Urinary bladder (tissue), 4 donors: ENCODE measurements around the gene SLC25A21. TPM values are rescaled to one million over a fixed set of nuclear protein-coding genes. Genes with fewer than 3 reads are reported as not detected.
"Not testable (repeated sequence)": the region's sequence is repeated elsewhere in the genome, so short reads cannot be mapped to it uniquely, and the experiment has no call there.

Experiments used
- DNase-seq: peaks from one replicate; pipeline ENCODE4 v3.0.0-alpha.2; 2015; ENCODE audit errors: extremely low spot score
- H3K27ac ChIP-seq: one replicate; pipeline ENCODE4 v1.5.1; 2013; ENCODE audit warnings: low read depth, mild to moderate bottlenecking, moderate library complexity
- H3K36me3 ChIP-seq: one replicate; pipeline ENCODE4 v1.6.1; 2013; ENCODE audit warnings: mild to moderate bottlenecking, moderate library complexity; ENCODE audit not compliant: insufficient read depth
- H3K4me1 ChIP-seq: one replicate; pipeline ENCODE4 v1.6.1; 2013; ENCODE audit warnings: mild to moderate bottlenecking, moderate library complexity; ENCODE audit not compliant: insufficient read depth
- H3K4me3 ChIP-seq: one replicate; pipeline ENCODE4 v1.5.1; 2013; ENCODE audit warnings: low read depth, low read length
- WGBS: extraction: QIAGEN DNeasy Blood & Tissue Kit; methylation state at CpG from one replicate; pipeline ENCODE4 v1.1.7; 2013; 5-methylcytosine and 5-hydroxymethylcytosine counted together
- polyA plus RNA-seq: library from polyadenylated mRNA; stranded (reverse); fragments of 200-250 nt; gene quantifications from one replicate; pipeline ENCODE4 v1.2.3, GENCODE V29; 2013
- total RNA-seq: library from RNA; depleted of rRNA; stranded (reverse); fragments of >200 nt; gene quantifications from one replicate; pipeline ENCODE4 v1.2.3, GENCODE V29; 2014
- donor health status: healthy with polysubstance abuse.
- donor health status: healthy.

The SLC25A21 gene
- total and polyA plus RNA-seq, 2 donors, result 0.72 to 1.8 TPM

DNA sequence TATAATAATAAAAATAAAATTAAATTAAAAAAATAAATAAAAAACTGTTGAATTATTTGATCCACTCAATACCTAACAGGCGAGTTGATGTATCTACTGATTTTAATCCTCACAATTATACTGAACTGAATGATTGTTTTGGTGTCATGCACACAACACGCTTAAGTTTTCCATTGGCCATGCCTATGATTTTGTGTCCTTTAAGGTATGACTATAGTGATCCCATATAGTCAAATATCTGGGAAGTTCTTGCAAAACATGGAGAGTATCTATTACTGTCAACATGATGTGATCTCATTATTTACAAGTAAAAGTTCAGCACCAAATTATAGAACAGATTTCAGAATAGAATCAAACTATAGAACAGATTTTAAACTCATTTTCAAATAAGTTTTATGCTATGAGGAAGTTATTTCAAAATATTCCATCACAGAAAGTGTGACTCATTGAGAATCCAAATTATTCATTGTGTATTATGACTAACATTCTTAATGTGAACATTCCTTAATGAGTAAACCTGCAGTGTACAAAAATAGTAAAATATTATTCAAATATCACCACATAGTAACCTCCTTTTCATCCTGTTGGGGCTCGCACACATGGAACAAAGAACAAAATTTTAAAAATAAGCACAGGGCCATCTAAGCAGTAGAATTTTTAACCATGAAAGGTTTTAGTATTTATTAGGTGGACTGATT, 190.4 kb downstream of the SLC25A21 start:
- Histone ChIP-seq H3K4me3 (no peak overlapping the region), H3K36me3 (no peaks in the 10 kb centered on the region), H3K27ac (no peak overlapping the region), H3K4me1 (no peaks in the 10 kb centered on the region)
- no peak for DNase-seq
- 87% methylated on average over 3 of the region's 3 CpGs for WGBS

- H3K4me3 ChIP-seq, DNase-seq: not testable (repeated sequence)
- 87% methylated on average over 4 of the region's 4 CpGs for WGBS
Observed at GRCh38 chr14:36980413-36980812, 192.0 kb downstream of the SLC25A21 start.

DNA sequence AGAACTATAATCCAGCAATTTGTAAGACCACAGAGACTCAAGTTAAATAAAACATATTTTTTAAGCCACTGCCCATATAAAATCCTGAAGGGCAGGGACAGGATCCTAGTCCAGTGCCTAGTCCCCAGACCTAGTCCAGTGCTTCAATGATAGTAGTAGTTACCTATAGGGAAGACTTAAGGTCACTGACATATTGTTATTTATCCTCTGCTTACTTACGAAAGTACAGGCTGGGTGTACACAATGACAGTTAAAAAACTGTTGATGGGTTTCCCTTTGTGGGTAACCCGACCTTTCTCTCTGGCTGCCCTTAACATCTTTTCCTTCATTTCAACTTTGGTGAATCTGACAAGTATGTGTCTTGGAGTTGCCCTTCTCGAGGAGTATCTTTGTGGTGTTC, 192.5 kb downstream of the SLC25A21 start:
- Histone ChIP-seq H3K36me3 (no peaks in the 10 kb centered on the region), H3K27ac (no peak overlapping the region), H3K4me3 (no peak overlapping the region), H3K4me1 (no peaks in the 10 kb centered on the region)
- WGBS, result 67% methylated on average over 3 of the region's 3 CpGs
- no peak for DNase-seq

More at GRCh38 chr14:36980413-36980812, 192.0 kb downstream of the SLC25A21 start:
- H3K36me3 ChIP-seq, H3K4me1 ChIP-seq, H3K27ac ChIP-seq: not testable (repeated sequence)

DNA sequence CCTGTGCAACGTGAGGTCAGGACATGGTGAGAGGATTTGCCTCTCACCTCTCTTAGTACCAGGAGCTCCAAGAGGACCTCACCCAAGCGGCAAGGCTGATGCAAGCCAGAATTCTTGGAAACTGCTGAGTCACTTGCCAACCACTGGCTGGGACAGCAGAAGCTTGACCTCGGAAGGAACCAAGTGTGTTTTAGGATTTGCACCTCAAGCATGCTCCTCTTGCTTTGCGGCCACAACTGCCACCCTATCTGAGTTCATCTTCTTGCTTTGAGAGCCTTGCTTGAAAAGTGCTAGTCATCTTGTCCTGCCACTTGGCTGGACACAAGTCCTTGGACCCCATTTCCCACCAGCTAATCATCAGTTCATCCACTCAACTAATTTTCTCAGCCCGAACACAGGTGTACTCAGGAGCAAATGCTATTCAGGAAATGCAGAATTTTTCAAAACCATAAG, 195.8 kb downstream of the SLC25A21 start:
- H3K4me1 ChIP-seq, result no peaks in the 10 kb centered on the region
- no peaks in the 10 kb centered on the region for H3K36me3 ChIP-seq
- no peak for DNase-seq
- WGBS, result 84% methylated on average over 5 of the region's 5 CpGs
- H3K4me3 ChIP-seq, result no peak overlapping the region
- no peak overlapping the region for H3K27ac ChIP-seq

GRCh38 chr14:36975834-36976233, 196.6 kb downstream of the SLC25A21 start:
- WGBS, result 54% methylated on average over 3 of the region's 3 CpGs
- Histone ChIP-seq H3K36me3 (no peaks in the 10 kb centered on the region), H3K4me1 (no peaks in the 10 kb centered on the region), H3K27ac (no peak overlapping the region), H3K4me3 (no peak overlapping the region)
- no peak for DNase-seq

DNA sequence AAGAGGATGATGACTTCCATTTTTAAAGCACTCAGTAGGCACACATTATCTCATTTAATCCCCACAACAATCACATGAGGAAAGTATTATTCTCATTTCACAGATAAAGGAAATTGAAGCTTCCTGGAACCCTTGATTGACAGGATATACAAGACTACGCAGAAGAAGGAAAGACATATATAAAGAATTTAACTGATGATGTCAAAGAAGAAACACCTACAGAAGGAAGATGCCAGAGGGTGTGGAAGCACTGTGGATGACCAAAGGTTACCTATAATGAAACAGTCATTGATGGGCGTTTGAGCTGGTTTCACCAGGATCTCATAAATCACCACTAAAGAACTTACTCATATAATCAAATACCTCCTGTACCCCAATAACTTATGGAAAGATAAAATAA, 197.4 kb downstream of the SLC25A21 start:
- WGBS, result 81% methylated on average over 2 of the region's 2 CpGs
- no peak overlapping the region for H3K27ac ChIP-seq
- DNase-seq, result no peak
- H3K36me3 ChIP-seq, result no peaks in the 10 kb centered on the region
- no peaks in the 10 kb centered on the region for H3K4me1 ChIP-seq
- H3K4me3 ChIP-seq, result no peak overlapping the region

DNA sequence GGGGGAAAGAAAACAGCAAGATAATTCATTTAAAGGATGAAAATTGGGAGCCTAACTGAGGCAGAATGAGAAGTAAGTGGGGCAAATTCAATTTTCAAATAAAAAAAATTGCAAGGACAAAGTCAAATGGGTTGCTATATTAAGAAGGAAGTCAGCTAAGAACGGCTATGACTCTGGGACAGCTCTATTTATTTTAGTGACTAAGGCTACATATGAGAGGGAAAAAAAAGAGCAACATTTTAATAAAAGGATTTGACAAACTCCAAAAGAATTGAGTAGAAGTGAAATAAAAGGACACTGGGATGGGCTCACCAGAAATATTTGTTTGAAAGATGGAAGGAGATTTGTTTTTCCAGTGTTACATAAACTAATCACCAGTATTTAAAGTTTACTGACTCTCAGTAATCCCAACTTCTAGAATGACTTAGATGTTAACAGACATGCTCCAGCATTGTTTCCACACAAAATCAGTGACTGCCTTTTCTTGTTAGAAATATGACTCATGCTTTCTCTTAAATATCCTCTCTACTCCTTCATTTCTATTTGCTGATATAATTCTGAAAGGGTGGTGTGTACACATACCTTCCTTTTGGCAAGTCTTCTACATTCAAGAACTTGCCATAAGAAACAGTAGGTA, 198.5 kb downstream of the SLC25A21 start:
- 24% methylated on average over 1 of the region's 1 CpG for WGBS
- Histone ChIP-seq H3K36me3 (no peaks in the 10 kb centered on the region), H3K4me1 (no peaks in the 10 kb centered on the region), H3K4me3 (no peak overlapping the region), H3K27ac (no peak overlapping the region)
- no peak for DNase-seq

DNA sequence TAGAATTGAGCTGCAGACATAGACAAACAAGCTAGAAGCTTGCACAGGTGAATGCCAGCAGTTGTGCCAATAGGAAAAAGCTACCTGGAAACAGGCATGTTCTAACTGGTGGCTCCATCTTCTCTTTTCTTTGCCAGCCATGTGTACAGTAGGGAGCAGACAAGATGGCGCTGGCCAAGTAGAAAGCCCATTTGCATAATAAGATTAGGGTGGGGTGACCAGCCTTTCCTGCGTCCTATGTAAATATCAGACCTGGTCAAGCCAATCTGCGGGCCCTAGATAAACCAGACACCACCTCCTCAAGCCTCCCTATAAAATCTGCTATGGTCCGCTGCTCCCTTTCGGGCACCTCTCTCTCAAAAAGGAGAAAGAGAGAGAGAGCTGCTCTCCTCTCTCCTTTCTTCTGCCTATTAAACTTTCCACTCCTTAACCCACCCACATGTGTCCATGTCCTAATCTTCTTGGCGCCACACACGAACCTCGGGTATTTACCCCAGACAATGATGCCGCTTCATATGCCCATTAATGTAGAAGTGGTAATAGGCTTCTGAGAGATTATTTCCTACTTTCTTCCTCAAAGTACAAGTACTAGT, 201.0 kb downstream of the SLC25A21 start:
- Histone ChIP-seq H3K27ac (no peak overlapping the region), H3K36me3 (no peaks in the 10 kb centered on the region), H3K4me3 (no peak overlapping the region), H3K4me1 (no peaks in the 10 kb centered on the region)
- no peak for DNase-seq
- WGBS, result 93% methylated on average over 9 of the region's 9 CpGs

- Histone ChIP-seq H3K36me3 (no peaks in the 10 kb centered on the region), H3K4me3 (no peak overlapping the region), H3K27ac (no peak overlapping the region), H3K4me1 (no peaks in the 10 kb centered on the region)
- no peak for DNase-seq
- WGBS, result 51% methylated on average over 9 of the region's 9 CpGs
Observed at GRCh38 chr14:36967892-36968555, 204.4 kb downstream of the SLC25A21 start.

DNA sequence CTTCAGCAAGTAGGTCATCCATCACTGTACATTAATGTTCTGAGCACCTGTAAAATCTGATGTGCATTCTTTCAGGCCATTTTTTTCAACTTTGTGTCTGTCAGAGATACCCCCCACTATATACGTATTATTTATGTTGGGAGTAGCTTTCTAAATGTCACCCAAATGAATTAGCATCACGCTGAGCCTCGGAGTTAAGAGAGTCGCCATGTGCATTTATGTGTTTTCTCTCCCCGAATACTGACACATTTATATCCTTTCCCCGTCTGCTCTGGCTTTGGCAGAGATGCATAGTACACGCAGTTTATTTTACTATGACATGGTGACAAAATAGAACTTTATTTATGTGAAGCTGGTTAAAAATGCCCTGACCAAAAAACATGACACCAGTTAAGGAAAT, 216.4 kb downstream of the SLC25A21 start:
- Histone ChIP-seq H3K27ac (no peak overlapping the region), H3K36me3 (no peaks in the 10 kb centered on the region), H3K4me3 (no peak overlapping the region), H3K4me1 (no peaks in the 10 kb centered on the region)
- no peak for DNase-seq
- 36% methylated on average over 7 of the region's 7 CpGs for WGBS

- Histone ChIP-seq H3K27ac (no peak overlapping the region), H3K4me3 (no peak overlapping the region)
- no peak for DNase-seq
Observed at GRCh38 chr14:36955376-36955775, 217.0 kb downstream of the SLC25A21 start.

DNA sequence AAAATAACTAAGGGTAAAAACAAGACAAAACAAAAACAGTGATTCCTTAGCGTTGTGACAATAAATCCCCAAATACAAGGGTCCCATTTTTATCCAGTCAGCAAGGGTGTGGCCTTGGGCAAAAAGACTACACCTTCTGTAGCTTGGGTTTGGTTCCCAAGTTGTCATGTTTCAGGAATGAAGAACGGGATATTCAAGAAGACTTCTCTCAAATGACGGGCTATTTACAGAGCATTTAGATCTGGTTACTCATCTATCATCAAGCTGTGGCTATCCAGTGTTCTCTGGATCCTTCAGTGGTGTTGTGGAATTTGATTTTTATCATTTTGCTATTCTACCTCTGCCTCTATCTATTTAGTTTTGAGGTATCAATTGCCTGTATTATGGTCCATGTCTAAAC, 219.7 kb downstream of the SLC25A21 start:
- Histone ChIP-seq H3K4me1 (no peaks in the 10 kb centered on the region), H3K27ac (no peak overlapping the region), H3K4me3 (no peak overlapping the region), H3K36me3 (no peaks in the 10 kb centered on the region)
- WGBS, result 85% methylated on average over 3 of the region's 3 CpGs
- DNase-seq, result no peak

More at GRCh38 chr14:36955376-36955775, 217.0 kb downstream of the SLC25A21 start:
- no peaks in the 10 kb centered on the region for H3K4me1 ChIP-seq
- H3K36me3 ChIP-seq, result no peaks in the 10 kb centered on the region

GRCh38 chr14:36951380-36951911, 221.0 kb downstream of the SLC25A21 start:
- no peak overlapping the region for H3K27ac ChIP-seq
- DNase-seq, result no peak
- no peak overlapping the region for H3K4me3 ChIP-seq
- WGBS, result 70% methylated on average over 2 of the region's 2 CpGs
- H3K4me1 ChIP-seq, result no peaks in the 10 kb centered on the region
- no peaks in the 10 kb centered on the region for H3K36me3 ChIP-seq
